ENCODE results near the gene GAS5. TPM values are rescaled to one million over a fixed set of nuclear protein-coding genes. Genes with fewer than 3 reads are reported as not detected.
"Not testable (repeated sequence)": the region's sequence is repeated elsewhere in the genome, so short reads cannot be mapped to it uniquely, and the experiment has no call there.

Gene GAS5
- total and polyA plus RNA-seq, 10 of the 15 experiments (the other 5 are each of a cell fraction or from before 2014, with no cell fraction given): 289 to 1,137 (median 699) TPM

DNA sequence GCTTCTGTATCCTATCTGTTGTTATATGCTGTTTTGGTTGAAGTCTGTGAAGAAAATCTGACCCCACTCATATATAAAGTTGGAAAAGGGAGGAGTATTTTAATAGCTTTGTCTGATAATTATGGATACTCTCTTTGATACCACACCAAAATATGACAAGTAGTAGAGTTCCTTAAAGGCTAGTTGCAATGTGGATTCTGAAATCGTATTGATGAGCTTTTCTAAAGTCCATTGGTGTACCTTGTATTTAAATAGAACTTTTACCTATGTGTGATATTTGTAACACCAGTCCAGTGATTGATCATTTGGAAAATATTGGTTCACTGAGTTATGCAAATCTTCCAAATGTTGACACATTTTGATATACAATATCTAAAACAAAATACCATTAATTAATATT lies 7.7 kb downstream of the GAS5 start (continued):
- TF ChIP-seq, protein P1, sequence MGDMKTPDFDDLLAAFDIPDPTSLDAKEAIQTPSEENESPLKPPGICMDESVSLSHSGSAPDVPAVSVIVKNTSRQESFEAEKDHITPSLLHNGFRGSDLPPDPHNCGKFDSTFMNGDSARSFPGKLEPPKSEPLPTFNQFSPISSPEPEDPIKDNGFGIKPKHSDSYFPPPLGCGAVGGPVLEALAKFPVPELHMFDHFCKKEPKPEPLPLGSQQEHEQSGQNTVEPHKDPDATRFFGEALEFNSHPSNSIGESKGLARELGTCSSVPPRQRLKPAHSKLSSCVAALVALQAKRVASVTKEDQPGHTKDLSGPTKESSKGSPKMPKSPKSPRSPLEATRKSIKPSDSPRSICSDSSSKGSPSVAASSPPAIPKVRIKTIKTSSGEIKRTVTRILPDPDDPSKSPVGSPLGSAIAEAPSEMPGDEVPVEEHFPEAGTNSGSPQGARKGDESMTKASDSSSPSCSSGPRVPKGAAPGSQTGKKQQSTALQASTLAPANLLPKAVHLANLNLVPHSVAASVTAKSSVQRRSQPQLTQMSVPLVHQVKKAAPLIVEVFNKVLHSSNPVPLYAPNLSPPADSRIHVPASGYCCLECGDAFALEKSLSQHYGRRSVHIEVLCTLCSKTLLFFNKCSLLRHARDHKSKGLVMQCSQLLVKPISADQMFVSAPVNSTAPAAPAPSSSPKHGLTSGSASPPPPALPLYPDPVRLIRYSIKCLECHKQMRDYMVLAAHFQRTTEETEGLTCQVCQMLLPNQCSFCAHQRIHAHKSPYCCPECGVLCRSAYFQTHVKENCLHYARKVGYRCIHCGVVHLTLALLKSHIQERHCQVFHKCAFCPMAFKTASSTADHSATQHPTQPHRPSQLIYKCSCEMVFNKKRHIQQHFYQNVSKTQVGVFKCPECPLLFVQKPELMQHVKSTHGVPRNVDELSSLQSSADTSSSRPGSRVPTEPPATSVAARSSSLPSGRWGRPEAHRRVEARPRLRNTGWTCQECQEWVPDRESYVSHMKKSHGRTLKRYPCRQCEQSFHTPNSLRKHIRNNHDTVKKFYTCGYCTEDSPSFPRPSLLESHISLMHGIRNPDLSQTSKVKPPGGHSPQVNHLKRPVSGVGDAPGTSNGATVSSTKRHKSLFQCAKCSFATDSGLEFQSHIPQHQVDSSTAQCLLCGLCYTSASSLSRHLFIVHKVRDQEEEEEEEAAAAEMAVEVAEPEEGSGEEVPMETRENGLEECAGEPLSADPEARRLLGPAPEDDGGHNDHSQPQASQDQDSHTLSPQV (IDR thresholded peaks at IDR 0.05): no peak
- TF ChIP-seq MEF2B (IDR thresholded peaks at IDR 0.05; ENCODE audit: partially characterized antibody, poor library complexity, severe bottlenecking) (no peak), POLR2AphosphoS2 (IDR thresholded peaks at IDR 0.05; ENCODE audit: low read depth, low read length) (no peak), SRF (IDR thresholded peaks at IDR 0.05; ENCODE audit: low read depth in 2 of 2, low read length in 2 of 2) (no peak)
- TF ChIP-seq, protein P2, sequence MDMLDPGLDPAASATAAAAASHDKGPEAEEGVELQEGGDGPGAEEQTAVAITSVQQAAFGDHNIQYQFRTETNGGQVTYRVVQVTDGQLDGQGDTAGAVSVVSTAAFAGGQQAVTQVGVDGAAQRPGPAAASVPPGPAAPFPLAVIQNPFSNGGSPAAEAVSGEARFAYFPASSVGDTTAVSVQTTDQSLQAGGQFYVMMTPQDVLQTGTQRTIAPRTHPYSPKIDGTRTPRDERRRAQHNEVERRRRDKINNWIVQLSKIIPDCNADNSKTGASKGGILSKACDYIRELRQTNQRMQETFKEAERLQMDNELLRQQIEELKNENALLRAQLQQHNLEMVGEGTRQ (IDR thresholded peaks at IDR 0.05; ENCODE audit: borderline replicate concordance, low read depth, low read length): no peak

DNA sequence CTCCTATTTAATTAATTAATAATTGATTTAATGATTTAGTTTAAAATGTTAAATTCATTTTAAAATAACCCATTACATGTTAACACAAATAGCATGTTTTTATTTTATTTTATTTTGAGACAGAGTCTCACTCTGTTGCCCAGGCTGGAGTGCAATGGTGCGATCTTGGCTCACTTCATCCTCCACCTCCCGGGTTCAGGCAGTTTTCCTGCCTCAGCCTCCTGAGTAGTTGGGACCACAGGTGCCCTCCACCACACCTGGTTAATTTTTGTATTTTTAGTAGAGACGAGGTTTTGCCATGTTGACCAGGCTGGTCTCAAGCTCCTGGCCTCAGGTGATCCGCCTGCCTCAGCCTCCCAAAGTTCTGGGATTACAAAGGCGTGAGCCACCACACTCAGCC lies 8.2 kb downstream of the GAS5 start:
- ATAC-seq; H3K4me2 ChIP-seq (ENCODE audit: control insufficient read depth, insufficient read depth); H3K9me3 ChIP-seq (replicated peaks; ENCODE audit: control insufficient read depth, insufficient read depth, low read length); POLR2A ChIA-PET; FAIRE-seq; intact Hi-C loops (cut with micrococcal nuclease; ENCODE audit: unreplicated experiment); DNase-seq (ENCODE audit: low read depth, low spot score); H3K9ac ChIP-seq (ENCODE audit: control insufficient read depth, insufficient read depth, low read length); H2AFZ ChIP-seq (ENCODE audit: control insufficient read depth, low read depth, low read length); H3K4me3 ChIP-seq; H3K79me2 ChIP-seq (ENCODE audit: control insufficient read depth, insufficient read depth, low read length); in situ Hi-C loops (cut with MboI); H3K4me1 ChIP-seq (ENCODE audit: control insufficient read depth, insufficient read depth, low read length); H4K20me1 ChIP-seq (ENCODE audit: control insufficient read depth, insufficient read depth); BruUV-seq (replicated peaks); H3K27me3 ChIP-seq (replicated peaks in 1 of 2; ENCODE audit: control insufficient read depth in 2 of 2, insufficient read depth in 2 of 2, low read length in 1 of 2); SMC1A ChIA-PET (ENCODE audit: uncharacterized antibody, unreplicated experiment); H3K27ac ChIP-seq (ENCODE audit: control insufficient read depth, insufficient read depth): not testable (repeated sequence)
- RAD21 ChIA-PET (ENCODE audit: unreplicated experiment): interaction anchor here (1.1 kb wide), 1 partner anchor 11 kb away, joined by 3 read pairs; no protein-coding TSS in a partner anchor
- H3K36me3 ChIP-seq (ENCODE audit: control insufficient read depth in 2 of 2, insufficient read depth in 2 of 2, low read length in 1 of 2): peaks cover 1 to 18% of the 10 kb centered on the region in 2 experiments
- WGBS (ENCODE audit: insufficient coverage, insufficient replicate concordance, low lambda C conversion rate, missing lambda C conversion rate): 97% methylated on average over 5 of the region's 5 CpGs
- CTCF ChIA-PET: interaction anchor here (1.2 kb wide), 1 partner anchor 11 kb away, joined by 3 read pairs; no protein-coding TSS in a partner anchor

Data from GM12878 (cell line).